HEK293T (cell line): ENCODE results near the gene SPDYE1.
"Not testable (repeated sequence)": the region's sequence is repeated elsewhere in the genome, so short reads cannot be mapped to it uniquely, and the experiment has no call there.

Experiments used
- ARNT ChIP-seq: fragments of 450-650 bp; IDR thresholded peaks from 2 replicates; pipeline ENCODE4 v1.6.1; 2017; ENCODE audit warnings: mild to moderate bottlenecking
- BHLHE40 ChIP-seq: fragments of 450-650 bp; IDR thresholded peaks from 2 replicates; pipeline ENCODE4 v1.6.1; 2016; ENCODE audit warnings: mild to moderate bottlenecking, moderate library complexity, borderline replicate concordance
- CTBP1 ChIP-seq: fragments of 450-650 bp; IDR thresholded peaks from 2 replicates; pipeline ENCODE4 v1.6.1; 2016; ENCODE audit warnings: borderline replicate concordance
- ELF4 ChIP-seq: fragments of 450-650 bp; IDR thresholded peaks from 2 replicates; pipeline ENCODE4 v1.6.1; 2017; ENCODE audit warnings: antibody characterized with exemption
- FOXA1 ChIP-seq: fragments of 450-650 bp; IDR thresholded peaks from 2 replicates; pipeline ENCODE4 v1.6.1; 2016; ENCODE audit warnings: mild to moderate bottlenecking
- FOXK2 ChIP-seq: fragments of 450-650 bp; IDR thresholded peaks from 2 replicates; pipeline ENCODE4 v1.6.1; 2016; ENCODE audit warnings: mild to moderate bottlenecking
- FOXM1 ChIP-seq: fragments of 450-650 bp; IDR thresholded peaks from 2 replicates; pipeline ENCODE4 v1.6.1; 2017; ENCODE audit warnings: mild to moderate bottlenecking, borderline replicate concordance
- L3MBTL2 ChIP-seq: fragments of 450-650 bp; conservative IDR thresholded peaks from 2 replicates; pipeline ENCODE4 v1.6.1; 2016; ENCODE audit warnings: mild to moderate bottlenecking
- NFRKB ChIP-seq: fragments of 450-650 bp; IDR thresholded peaks from 2 replicates; pipeline ENCODE4 v1.6.1; 2016; ENCODE audit warnings: mild to moderate bottlenecking, moderate library complexity
- SP1 ChIP-seq: fragments of 450-650 bp; IDR thresholded peaks from 2 replicates; pipeline ENCODE4 v1.6.1; 2017
- SUZ12 ChIP-seq: fragments of 450-650 bp; IDR thresholded peaks from 2 replicates; pipeline ENCODE4 v1.6.1; 2016; ENCODE audit warnings: mild to moderate bottlenecking
- ZNF384 ChIP-seq: fragments of 450-650 bp; IDR thresholded peaks from 2 replicates; pipeline ENCODE4 v1.6.1; 2016

DNA sequence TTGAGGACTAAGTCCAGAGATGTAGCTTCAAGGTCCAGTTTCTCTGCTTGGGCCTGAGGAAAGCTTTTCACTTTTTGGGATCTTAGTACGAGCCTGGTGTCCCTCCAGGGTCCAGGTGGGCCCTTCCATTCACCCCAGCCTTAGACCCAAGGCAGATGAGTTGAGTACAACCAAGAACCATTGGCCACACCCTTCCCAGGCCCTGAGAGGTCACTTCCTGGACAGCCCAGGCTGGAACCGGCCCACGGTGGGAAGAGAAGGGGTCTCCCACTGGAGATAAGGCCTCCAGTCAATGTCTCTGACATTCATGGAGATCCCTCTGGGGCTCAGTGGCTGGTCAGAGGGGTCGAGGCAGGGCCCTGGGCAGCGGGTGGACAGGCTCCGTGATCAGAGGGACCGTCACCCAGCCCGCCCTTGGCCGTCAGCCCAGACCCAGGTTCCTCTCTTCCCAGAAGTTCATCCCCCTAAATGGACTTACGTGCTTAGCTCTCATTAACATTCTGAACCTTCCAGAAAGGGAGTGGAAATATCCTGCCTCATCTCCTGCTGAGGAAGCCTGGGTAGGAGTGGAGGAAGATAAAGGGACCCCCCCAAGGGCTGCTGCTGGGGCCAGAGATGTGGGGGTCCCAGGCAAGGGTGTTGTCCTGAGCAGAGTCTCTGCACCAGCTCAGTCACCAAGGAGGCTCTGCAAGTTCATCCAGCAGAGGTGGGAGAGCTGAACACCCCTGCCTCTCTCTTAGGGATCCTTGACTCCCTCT lies 22.8 kb upstream of the SPDYE1 start:
- TF ChIP-seq SUZ12, L3MBTL2, SP1, NFRKB, ZNF384, ARNT, BHLHE40, FOXK2, FOXA1, ELF4, FOXM1, CTBP1: not testable (repeated sequence)
